ENCODE data around the gene GNAI2.

GNAI2 gene

GRCh38 chr3:50215529-50215928, 20.5 kb upstream of the GNAI2 start:
- DNase-seq (ENCODE audit: low read depth): no peak
- no peak overlapping the region for H3K4me3 ChIP-seq (ENCODE audit: control insufficient read depth, low read depth, low read length)
- TF ChIP-seq CTCF (IDR thresholded peaks at IDR 0.05; ENCODE audit: control insufficient read depth, insufficient read depth, low read depth, low read length, missing control alignments): no peak

- H3K4me3 ChIP-seq (ENCODE audit: control insufficient read depth, low read depth, low read length): no peak overlapping the region
- no peak for DNase-seq (ENCODE audit: low read depth)
- no peak for TF ChIP-seq CTCF (IDR thresholded peaks at IDR 0.05; ENCODE audit: control insufficient read depth, insufficient read depth, low read depth, low read length, missing control alignments)
Measured at GRCh38 chr3:50217681-50218080, 18.3 kb upstream of the GNAI2 start.

- TF ChIP-seq CTCF (IDR thresholded peaks at IDR 0.05; ENCODE audit: control insufficient read depth, insufficient read depth, low read depth, low read length, missing control alignments): no peak
- H3K4me3 ChIP-seq (ENCODE audit: control insufficient read depth, low read depth, low read length): no peak overlapping the region
- no peak for DNase-seq (ENCODE audit: low read depth)
Measured at GRCh38 chr3:50218448-50218847, 17.6 kb upstream of the GNAI2 start.

GRCh38 chr3:50219285-50219684, 16.7 kb upstream of the GNAI2 start:
- no peak for DNase-seq (ENCODE audit: low read depth)
- no peak overlapping the region for H3K4me3 ChIP-seq (ENCODE audit: control insufficient read depth, low read depth, low read length)
- TF ChIP-seq CTCF (IDR thresholded peaks at IDR 0.05; ENCODE audit: control insufficient read depth, insufficient read depth, low read depth, low read length, missing control alignments): no peak

GRCh38 chr3:50220109-50220508, 15.9 kb upstream of the GNAI2 start:
- no peak for TF ChIP-seq CTCF (IDR thresholded peaks at IDR 0.05; ENCODE audit: control insufficient read depth, insufficient read depth, low read depth, low read length, missing control alignments)
- no peak overlapping the region for H3K4me3 ChIP-seq (ENCODE audit: control insufficient read depth, low read depth, low read length)
- no peak for DNase-seq (ENCODE audit: low read depth)

- no peak for DNase-seq (ENCODE audit: low read depth)
- no peak overlapping the region for H3K4me3 ChIP-seq (ENCODE audit: control insufficient read depth, low read depth, low read length)
- TF ChIP-seq CTCF (IDR thresholded peaks at IDR 0.05; ENCODE audit: control insufficient read depth, insufficient read depth, low read depth, low read length, missing control alignments): no peak
Measured at GRCh38 chr3:50221051-50221410, 15.0 kb upstream of the GNAI2 start.
